Bronchial epithelial cell (primary cell): Measurements from ENCODE around the gene PACS2. TPM values are rescaled to one million over a fixed set of nuclear protein-coding genes. Genes with fewer than 3 reads are reported as not detected.

Source experiments
- DNase-seq: peaks from one replicate; pipeline ENCODE4 v3.0.0-alpha.2; 2010; ENCODE audit warnings: low read depth
- FAIRE-seq: peaks from 2 replicates; lab custom pipeline; 2011; peaks lifted over from hg19 to GRCh38; lab: Jason Lieb, UNC
- H3K27me3 ChIP-seq: 2 replicates; pipeline ENCODE4 v1.5.1; 2011; ENCODE audit warnings: low read length; ENCODE audit not compliant: control insufficient read depth, insufficient read depth
- H3K36me3 ChIP-seq: 2 replicates; pipeline ENCODE4 v1.5.1; 2011; ENCODE audit warnings: low read length; ENCODE audit not compliant: control insufficient read depth, insufficient read depth
- H3K4me3 ChIP-seq: 2 replicates; pipeline ENCODE4 v1.5.1; 2011; ENCODE audit warnings: mild to moderate bottlenecking, low read depth, low read length, control low read depth
- CTCF ChIP-seq: IDR thresholded peaks from 2 replicates; pipeline ENCODE4 v1.5.1; 2011; ENCODE audit warnings: mild to moderate bottlenecking, moderate library complexity, low read length, control low read depth, inconsistent platforms; ENCODE audit not compliant: insufficient read depth, severe bottlenecking
- total RNA-seq: library from RNA; depleted of rRNA; stranded (reverse); fragments of >200 nt; gene quantifications from 2 replicates; pipeline ENCODE4 v1.2.1, GENCODE V29; 2014

PACS2 gene
- total RNA-seq, 1 donor from 2014 or later, result 42.4 TPM

DNA sequence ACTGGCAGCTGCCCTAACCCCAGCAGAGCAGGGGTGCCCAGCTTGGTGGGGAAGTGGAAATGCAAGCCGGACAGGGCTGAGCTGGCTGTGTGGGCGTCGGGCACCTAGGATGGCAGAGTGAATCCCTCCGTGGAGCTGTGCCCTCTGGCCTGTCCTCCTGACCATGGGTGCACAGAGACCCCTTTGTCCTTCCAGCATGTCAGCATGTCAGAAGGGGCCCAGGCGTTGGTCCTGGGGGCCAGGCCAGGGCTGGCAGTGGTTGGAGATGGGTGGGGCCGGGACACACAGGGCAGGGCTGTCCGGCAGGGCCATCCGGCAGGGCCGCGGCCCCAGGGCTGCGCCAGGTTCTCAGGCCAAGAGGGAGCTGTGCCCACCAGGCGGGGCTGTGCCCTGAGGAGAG is 75.0 kb downstream of the PACS2 start:
- Histone ChIP-seq H3K4me3 (no peak overlapping the region), H3K36me3 (peaks cover 8% of the 10 kb centered on the region), H3K27me3 (no peaks in the 10 kb centered on the region)
- no peak for TF ChIP-seq CTCF
- no peak for DNase-seq
- no peak for FAIRE-seq

DNA sequence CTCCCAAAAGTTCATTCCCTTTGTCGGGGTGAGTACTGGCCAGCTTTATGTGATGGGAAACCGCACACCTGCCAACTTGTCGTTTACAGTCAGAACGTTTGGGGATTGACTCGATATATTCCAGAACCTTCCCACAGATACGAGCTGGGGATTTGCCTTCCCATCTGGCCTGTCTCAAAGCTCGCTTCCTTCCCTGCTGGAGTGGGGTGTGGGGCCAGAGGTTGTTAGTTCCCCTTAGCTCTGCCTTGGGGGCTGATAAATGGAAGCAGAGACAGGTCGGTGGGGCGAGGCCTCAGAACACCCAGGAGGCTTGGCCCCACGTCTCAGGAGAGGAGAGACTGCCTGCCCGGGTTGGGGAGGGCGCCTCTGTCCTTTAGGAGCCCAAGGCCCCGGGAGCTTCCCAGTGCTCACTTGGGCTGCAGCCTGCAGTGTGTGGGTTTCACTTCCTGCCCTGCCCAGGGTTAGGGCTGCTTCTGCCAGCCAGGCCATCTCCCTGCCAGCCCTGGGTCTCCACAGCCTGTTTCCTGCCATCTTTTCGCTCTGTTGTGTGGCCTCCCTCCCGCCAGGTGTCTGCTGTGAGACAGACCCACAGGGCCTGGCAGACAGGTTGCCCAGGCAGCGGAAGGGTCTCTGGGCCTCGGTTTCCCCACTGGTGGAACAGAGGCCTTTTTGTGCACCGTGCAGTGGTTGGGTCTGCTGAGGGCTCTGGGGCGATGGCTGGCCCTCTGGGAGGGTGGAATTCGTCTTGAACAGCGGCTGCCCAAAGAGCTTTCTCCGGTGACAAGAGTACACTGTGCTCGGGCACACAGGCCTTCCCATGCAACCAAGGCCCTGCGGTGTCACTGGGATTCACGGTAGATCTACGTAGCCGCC is 75.7 kb downstream of the PACS2 start:
- H3K27me3 ChIP-seq, result no peaks in the 10 kb centered on the region
- no peak for TF ChIP-seq CTCF
- no peak for FAIRE-seq
- H3K4me3 ChIP-seq, result no peak overlapping the region
- DNase-seq, result no peak
- H3K36me3 ChIP-seq, result peaks cover 8% of the 10 kb centered on the region

- H3K4me3 ChIP-seq, result no peak overlapping the region
- TF ChIP-seq CTCF, result no peak
- no peak for DNase-seq
- peaks cover 7% of the 10 kb centered on the region for H3K36me3 ChIP-seq
- no peaks in the 10 kb centered on the region for H3K27me3 ChIP-seq
- no peak for FAIRE-seq
Measured at GRCh38 chr14:105390849-105391500, 76.4 kb downstream of the PACS2 start.

DNA sequence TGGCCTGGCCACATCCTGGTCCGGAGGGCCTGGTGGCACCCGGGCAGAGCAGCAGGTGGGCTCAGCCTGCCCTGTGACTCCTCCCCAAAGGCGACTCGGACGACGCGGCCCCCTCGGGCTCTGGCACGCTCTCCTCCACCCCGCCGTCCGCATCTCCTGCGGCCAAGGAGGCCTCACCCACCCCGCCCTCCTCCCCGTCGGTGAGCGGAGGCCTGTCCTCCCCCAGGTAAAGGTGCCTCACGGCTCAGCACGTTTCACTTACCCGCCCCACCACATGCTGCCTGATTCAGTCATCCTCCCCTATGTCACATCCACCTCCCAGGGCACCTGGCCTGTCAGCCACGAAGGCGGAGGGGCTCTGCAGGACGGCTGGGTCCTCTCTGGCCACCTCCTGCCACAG is 77.0 kb downstream of the PACS2 start:
- no peak for DNase-seq
- TF ChIP-seq CTCF, result no peak
- no peak overlapping the region for H3K4me3 ChIP-seq
- no peaks in the 10 kb centered on the region for H3K27me3 ChIP-seq
- H3K36me3 ChIP-seq, result peaks cover 7% of the 10 kb centered on the region
- no peak for FAIRE-seq

GRCh38 chr14:105392131-105393090 is 77.9 kb downstream of the PACS2 start:
- Histone ChIP-seq H3K27me3 (no peaks in the 10 kb centered on the region), H3K36me3 (peaks cover 5% of the 10 kb centered on the region), H3K4me3 (no peak overlapping the region)
- no peak for TF ChIP-seq CTCF
- FAIRE-seq (no peak), DNase-seq (no peak)
